Measurements from ENCODE around the gene C16orf89.
"Not testable (repeated sequence)": the region's sequence is repeated elsewhere in the genome, so short reads cannot be mapped to it uniquely, and the experiment has no call there.

C16orf89 gene
- long read RNA-seq: 0 reads

GRCh38 chr16:5065813-5066212 is at the start of gene C16orf89:
TSS of gene C16orf89 (minus strand) at chr16:5065956. CDS start at chr16:5065908, 48 bp downstream.
- Histone ChIP-seq H3K27me3 (ENCODE audit: insufficient read depth, poor library complexity, severe bottlenecking) (no peaks in the 10 kb centered on the region), H3K27ac (replicated peaks) (no peak within 1 kb of the TSS), H3K4me3 (replicated peaks; ENCODE audit: insufficient read depth, low read length) (no peak within 1 kb of the TSS)
- TF ChIP-seq POLR2AphosphoS5 (IDR thresholded peaks at IDR 0.05; ENCODE audit: low read depth): no peak
- TF ChIP-seq GABPA (IDR thresholded peaks at IDR 0.05; ENCODE audit: low read depth): no peak
- no peak for TF ChIP-seq CTCF (IDR thresholded peaks at IDR 0.05; ENCODE audit: insufficient read depth, low read length)
- TF ChIP-seq SPI1 (IDR thresholded peaks at IDR 0.05; ENCODE audit: borderline replicate concordance, low read depth): no peak
- TF ChIP-seq REST (IDR thresholded peaks at IDR 0.05; ENCODE audit: insufficient replicate concordance, low read depth): no peak
- no peak for DNase-seq (ENCODE audit: low read depth in 1 of 2, low spot score in 1 of 2)

GRCh38 chr16:5110933-5111332 is 45.2 kb upstream of the C16orf89 start:
- H3K27me3 ChIP-seq (ENCODE audit: insufficient read depth, poor library complexity, severe bottlenecking); DNase-seq (ENCODE audit: low read depth in 1 of 2, low spot score in 1 of 2); H3K4me3 ChIP-seq (replicated peaks; ENCODE audit: insufficient read depth, low read length); H3K27ac ChIP-seq (replicated peaks): not testable (repeated sequence)

- DNase-seq (ENCODE audit: low read depth in 1 of 2, low spot score in 1 of 2): no peak
- no peak overlapping the region for H3K27ac ChIP-seq (replicated peaks)
- H3K4me3 ChIP-seq (replicated peaks; ENCODE audit: insufficient read depth, low read length): no peak overlapping the region
- no peaks in the 10 kb centered on the region for H3K27me3 ChIP-seq (ENCODE audit: insufficient read depth, poor library complexity, severe bottlenecking)
- TF ChIP-seq GABPA (IDR thresholded peaks at IDR 0.05; ENCODE audit: low read depth): no peak
- no peak for TF ChIP-seq POLR2AphosphoS5 (IDR thresholded peaks at IDR 0.05; ENCODE audit: low read depth)
- no peak for TF ChIP-seq REST (IDR thresholded peaks at IDR 0.05; ENCODE audit: insufficient replicate concordance, low read depth)
- TF ChIP-seq SPI1 (IDR thresholded peaks at IDR 0.05; ENCODE audit: borderline replicate concordance, low read depth): no peak
- TF ChIP-seq CTCF (IDR thresholded peaks at IDR 0.05; ENCODE audit: insufficient read depth, low read length): no peak
Observed at GRCh38 chr16:5108505-5109158, 42.9 kb upstream of the C16orf89 start.

- not testable (repeated sequence) for DNase-seq (ENCODE audit: low read depth in 1 of 2, low spot score in 1 of 2); H3K27ac ChIP-seq (replicated peaks); H3K4me3 ChIP-seq (replicated peaks; ENCODE audit: insufficient read depth, low read length); H3K27me3 ChIP-seq (ENCODE audit: insufficient read depth, poor library complexity, severe bottlenecking)
Observed at GRCh38 chr16:5105039-5105438, 39.3 kb upstream of the C16orf89 start.

GRCh38 chr16:5103296-5104032 is 37.7 kb upstream of the C16orf89 start:
- not testable (repeated sequence) for H3K4me3 ChIP-seq (replicated peaks; ENCODE audit: insufficient read depth, low read length); H3K27me3 ChIP-seq (ENCODE audit: insufficient read depth, poor library complexity, severe bottlenecking); DNase-seq (ENCODE audit: low read depth in 1 of 2, low spot score in 1 of 2); H3K27ac ChIP-seq (replicated peaks)

GRCh38 chr16:5099174-5099573 is 33.4 kb upstream of the C16orf89 start:
- not testable (repeated sequence) for DNase-seq (ENCODE audit: low read depth in 1 of 2, low spot score in 1 of 2); H3K27me3 ChIP-seq (ENCODE audit: insufficient read depth, poor library complexity, severe bottlenecking); H3K4me3 ChIP-seq (replicated peaks; ENCODE audit: insufficient read depth, low read length); H3K27ac ChIP-seq (replicated peaks)

GRCh38 chr16:5098221-5099159 is 32.7 kb upstream of the C16orf89 start:
- peak in 1 of 2 experiments; percentile 41 for DNase-seq (ENCODE audit: low read depth in 1 of 2, low spot score in 1 of 2)
- H3K27me3 ChIP-seq (ENCODE audit: insufficient read depth, poor library complexity, severe bottlenecking): not testable (repeated sequence)
- peak overlapping the region; percentile 48 for H3K27ac ChIP-seq (replicated peaks)
- peak overlapping the region; percentile 75 for H3K4me3 ChIP-seq (replicated peaks; ENCODE audit: insufficient read depth, low read length)
